ENCODE results near the gene DHRS12. TPM values are rescaled to one million over a fixed set of nuclear protein-coding genes. Genes with fewer than 3 reads are reported as not detected.

The DHRS12 gene, protein sequence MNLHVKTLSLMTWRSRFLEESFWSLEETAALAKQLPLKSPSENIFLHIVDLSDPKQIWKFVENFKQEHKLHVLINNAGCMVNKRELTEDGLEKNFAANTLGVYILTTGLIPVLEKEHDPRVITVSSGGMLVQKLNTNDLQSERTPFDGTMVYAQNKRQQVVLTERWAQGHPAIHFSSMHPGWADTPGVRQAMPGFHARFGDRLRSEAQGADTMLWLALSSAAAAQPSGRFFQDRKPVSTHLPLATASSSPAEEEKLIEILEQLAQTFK
- 3.3 and 3.5 TPM in 2 replicates for total RNA-seq

DNA sequence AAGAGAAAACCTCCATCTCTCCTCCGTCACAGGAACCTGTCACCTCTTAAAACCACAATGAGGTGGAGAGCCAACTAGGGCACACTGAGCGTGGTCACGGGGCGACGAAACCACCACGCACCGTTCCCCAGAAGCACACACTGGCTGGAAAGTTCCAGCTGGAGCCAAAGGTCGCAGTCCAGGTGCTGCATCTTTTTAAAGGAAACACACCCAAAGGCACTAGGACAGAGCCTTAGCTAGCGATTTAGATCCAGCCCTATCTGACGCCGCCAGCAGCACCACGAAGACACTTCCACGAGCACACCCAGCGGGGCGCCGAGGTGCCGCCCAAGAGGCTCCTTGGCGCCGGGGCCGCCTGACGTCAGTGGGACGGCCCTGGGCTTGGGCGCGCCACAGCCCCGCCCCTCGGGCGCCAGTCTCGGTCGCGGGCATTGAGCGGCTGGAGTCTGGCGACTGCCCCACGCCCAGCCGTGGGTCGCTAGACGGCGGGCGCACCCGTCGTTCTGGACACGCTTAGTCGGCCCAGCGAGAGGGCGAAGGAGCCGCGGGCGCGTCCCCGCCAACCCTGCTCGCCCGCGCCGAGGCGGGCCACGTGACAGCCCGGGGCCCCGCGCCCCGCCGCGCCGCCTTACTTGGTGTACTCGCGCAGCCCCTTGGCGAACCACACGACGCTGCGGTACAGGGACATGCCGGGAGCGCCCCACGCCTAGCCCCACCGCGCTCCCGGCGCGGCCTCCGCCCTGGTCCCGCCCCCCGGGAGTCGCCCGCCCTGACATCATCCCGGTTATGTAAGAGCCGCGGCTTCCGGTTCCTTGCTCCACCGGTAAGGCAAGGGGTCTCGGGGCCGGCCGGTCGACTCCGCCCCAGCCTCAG, at the start of gene DHRS12:
Gene DHRS12, minus strand, starts transcription at position 742 of the 873 bp plus-strand sequence. CDS start 4,504 bp downstream, outside the sequence.
- peak within 1 kb of the TSS; percentile 99 for H3K27ac Mint-ChIP-seq
- H3K4me1 Mint-ChIP-seq (ENCODE audit: low read depth): peaks cover 49% of the 10 kb centered on the region
- no peaks in the 10 kb centered on the region for H3K9me3 Mint-ChIP-seq
- peaks cover 7% of the 10 kb centered on the region for H3K36me3 Mint-ChIP-seq (ENCODE audit: low read depth)
- peak within 1 kb of the TSS; percentile 90 for H3K4me3 Mint-ChIP-seq
- DNase-seq (ENCODE audit: low spot score): peak; percentile 79
- intact Hi-C loops (cut with micrococcal nuclease): loop anchor here (1.0 to 10.0 kb wide), 15 partner anchors 16 to 1439 kb away; partner anchors contain the start of genes ALG11, CKAP2, INTS6 and NEK5
- H3K27me3 Mint-ChIP-seq (ENCODE audit: insufficient read depth): no peaks in the 10 kb centered on the region

DNA sequence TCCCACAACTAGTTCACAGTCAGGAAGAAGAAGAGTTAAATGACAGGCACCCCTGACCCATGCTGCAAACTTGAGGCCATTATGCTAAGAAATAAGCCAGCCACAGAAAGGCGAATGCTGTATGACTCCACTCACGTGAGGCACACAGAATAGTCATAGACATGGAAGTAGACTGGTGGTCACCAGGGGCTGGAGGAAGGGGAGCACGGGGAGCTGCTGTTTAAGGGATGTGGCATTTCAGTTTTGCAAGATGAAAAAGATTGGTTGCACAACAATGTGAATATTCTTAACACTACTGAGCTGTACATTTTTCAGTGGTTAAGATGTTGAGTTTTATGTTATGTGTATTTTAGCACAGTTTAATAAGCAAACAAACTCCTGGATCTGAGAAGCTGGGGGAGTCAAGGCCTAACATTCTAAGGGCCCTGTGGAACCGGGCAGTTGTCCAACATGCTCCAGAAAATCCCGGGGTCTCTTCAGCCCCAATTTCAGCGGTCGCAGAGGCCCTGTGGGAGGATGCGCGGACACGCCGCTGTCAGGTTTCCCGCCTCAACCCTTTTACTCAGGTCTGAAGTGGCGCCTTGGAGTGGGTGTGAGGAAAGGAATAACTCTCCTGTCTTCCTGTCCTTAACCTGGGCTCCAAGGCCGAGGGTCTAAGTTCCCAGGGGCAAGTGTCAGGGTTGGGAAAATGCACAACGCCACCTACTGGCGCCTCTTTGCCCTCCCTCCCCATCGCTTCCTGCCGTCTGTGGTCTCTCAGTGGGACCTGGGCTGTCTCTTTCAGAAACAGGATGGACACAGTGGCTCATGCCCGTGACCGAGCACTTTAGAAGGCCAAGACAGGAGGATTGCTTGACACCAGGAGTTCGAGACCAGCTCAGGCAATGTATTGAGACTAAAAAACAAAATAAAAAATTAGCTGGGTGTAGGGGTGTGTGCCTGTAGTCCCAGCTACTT, 45.5 kb upstream of the DHRS12 start:
- peaks cover 10% of the 10 kb centered on the region for H3K4me1 Mint-ChIP-seq (ENCODE audit: low read depth)
- H3K27ac Mint-ChIP-seq: peak overlapping the region; percentile 40
- H3K9me3 Mint-ChIP-seq: no peaks in the 10 kb centered on the region
- H3K27me3 Mint-ChIP-seq (ENCODE audit: insufficient read depth): peaks cover 14% of the 10 kb centered on the region
- peak; percentile 17 for DNase-seq (ENCODE audit: low spot score)
- no peak overlapping the region for H3K4me3 Mint-ChIP-seq
- H3K36me3 Mint-ChIP-seq (ENCODE audit: low read depth): no peaks in the 10 kb centered on the region
- intact Hi-C loops (cut with micrococcal nuclease): loop anchor here (1.0 to 5.0 kb wide), 3 partner anchors 34 to 278 kb away; partner anchors contain the start of genes DHRS12 and NEK5

DNA sequence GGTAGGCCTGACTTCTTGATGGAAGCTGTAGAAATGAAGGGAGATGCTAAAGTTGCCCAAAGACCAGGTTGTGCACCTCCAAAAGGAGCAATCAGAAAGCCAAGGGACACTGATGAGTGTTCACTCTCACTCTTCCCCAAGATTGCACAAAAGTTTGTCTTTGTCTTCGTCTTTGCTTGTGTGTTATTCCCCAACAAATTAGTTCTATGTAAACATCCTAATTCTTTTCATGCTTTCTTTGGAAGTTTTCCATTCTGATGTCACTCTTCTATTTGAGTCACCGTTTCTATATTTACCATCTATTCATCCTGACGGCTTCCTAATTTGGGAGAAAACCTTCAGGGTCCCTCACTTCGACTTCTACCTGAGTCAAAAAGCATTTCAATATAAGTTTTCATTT, 44.7 kb upstream of the DHRS12 start:
- intact Hi-C loops (cut with micrococcal nuclease): loop anchor here (1.0 to 5.0 kb wide), 3 partner anchors 33 to 279 kb away; partner anchors contain the start of genes DHRS12 and NEK5
- Mint-ChIP-seq H3K4me1 (ENCODE audit: low read depth) (peaks cover 12% of the 10 kb centered on the region), H3K27ac (no peak overlapping the region), H3K9me3 (no peaks in the 10 kb centered on the region), H3K36me3 (ENCODE audit: low read depth) (no peaks in the 10 kb centered on the region), H3K4me3 (no peak overlapping the region), H3K27me3 (ENCODE audit: insufficient read depth) (peaks cover 15% of the 10 kb centered on the region)
- DNase-seq (ENCODE audit: low spot score): no peak

DNA sequence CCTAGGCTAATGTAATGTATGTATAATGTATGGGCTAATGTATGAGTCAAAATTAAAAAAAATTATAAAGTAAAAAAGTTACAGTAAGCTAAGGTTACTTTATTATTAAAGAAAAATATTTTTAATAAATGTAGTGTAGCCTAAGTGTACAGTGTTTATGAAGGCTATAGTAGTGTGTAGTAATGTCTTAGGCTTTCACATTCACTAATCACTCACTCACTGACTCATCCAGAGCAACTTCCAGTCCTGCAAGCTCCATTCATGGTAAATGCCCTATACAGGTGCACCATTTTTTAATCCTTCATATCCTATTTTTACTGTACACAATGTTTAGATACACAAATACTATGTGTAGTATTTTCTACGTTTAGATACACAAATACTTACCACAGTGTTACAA, 42.8 kb upstream of the DHRS12 start:
- DNase-seq (ENCODE audit: low spot score): no peak
- Mint-ChIP-seq H3K36me3 (ENCODE audit: low read depth) (no peaks in the 10 kb centered on the region), H3K9me3 (no peaks in the 10 kb centered on the region), H3K27ac (no peak overlapping the region), H3K27me3 (ENCODE audit: insufficient read depth) (peaks cover 13% of the 10 kb centered on the region), H3K4me3 (no peak overlapping the region), H3K4me1 (ENCODE audit: low read depth) (peaks cover 12% of the 10 kb centered on the region)
- intact Hi-C loops (cut with micrococcal nuclease): loop anchor here (5.0 kb wide), 2 partner anchors 44 to 281 kb away; partner anchors contain the start of genes DHRS12 and NEK5

DNA sequence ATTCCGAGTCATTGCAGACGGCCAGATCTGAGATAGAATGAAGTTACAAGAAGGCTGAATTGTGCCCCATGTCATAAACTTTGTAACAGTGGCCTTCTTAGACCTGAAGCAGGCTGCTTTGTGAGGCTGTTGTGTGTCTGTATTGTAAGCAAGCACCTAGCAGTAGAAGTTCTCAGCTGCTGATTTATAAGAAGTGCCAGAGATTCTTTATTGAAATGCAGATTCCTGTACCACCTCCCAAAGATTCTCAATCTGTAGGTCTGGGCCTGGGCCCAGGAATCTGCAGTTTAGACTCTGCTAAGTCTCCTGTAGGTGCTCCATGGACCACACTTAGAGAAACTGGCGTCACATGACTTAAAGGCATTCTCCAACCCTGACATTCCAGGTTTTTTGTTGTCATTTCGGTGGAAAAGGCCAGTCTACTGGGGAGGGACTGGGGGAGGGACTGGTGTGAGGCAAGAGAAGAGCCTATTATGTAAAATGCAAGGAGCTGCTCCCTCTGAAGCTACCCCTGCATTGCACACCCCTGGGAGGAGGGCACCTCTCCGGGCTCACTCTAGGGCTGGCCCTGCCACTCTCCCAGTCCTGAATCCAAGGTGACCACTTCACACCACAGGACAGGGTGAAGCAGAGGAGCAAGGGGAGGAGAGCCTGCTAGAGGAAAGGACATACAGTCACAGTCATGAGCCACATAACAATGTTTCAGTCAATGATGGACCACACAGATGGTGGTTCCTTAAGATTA, 41.8 kb upstream of the DHRS12 start:
- Mint-ChIP-seq H3K36me3 (ENCODE audit: low read depth) (no peaks in the 10 kb centered on the region), H3K4me1 (ENCODE audit: low read depth) (peaks cover 12% of the 10 kb centered on the region), H3K27me3 (ENCODE audit: insufficient read depth) (peaks cover 12% of the 10 kb centered on the region), H3K4me3 (no peak overlapping the region), H3K27ac (no peak overlapping the region), H3K9me3 (no peaks in the 10 kb centered on the region)
- intact Hi-C loops (cut with micrococcal nuclease): loop anchor here (1.0 to 5.0 kb wide), 3 partner anchors 30 to 282 kb away; partner anchors contain the start of genes DHRS12 and NEK5
- no peak for DNase-seq (ENCODE audit: low spot score)

DNA sequence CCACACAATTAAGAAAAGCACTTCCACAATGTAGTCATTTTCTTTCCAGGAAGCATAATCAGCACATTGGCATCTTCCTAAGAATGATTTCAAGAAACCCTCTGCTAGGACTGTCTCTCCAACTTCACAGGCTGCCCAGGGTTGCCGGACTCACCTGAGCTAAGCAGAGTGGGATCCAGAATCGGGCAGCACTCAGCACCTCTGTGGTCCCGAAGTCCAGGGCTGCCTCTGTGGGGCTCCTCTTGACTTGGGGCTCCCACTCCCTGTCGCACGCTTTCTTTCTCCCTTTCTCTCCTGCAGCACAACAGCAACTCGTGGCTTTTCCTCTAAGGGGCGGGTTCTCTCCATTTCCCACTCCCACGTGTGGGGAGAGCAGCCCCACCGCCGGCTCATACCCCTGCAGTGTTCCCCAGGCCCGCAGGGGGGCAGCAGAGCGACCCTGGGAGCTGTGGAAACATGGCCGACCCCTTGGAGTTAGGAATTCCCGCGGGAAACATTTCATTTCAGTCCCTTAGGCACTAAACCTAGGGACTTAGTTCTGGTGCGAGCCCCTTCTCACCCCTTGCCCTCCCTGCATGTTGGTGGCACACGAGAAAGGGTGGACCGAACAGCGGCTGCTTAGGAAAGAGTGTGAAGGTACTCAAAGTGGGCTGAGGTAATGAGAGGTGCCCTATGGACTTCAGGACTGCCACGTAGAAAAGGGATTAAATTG, 41.1 kb upstream of the DHRS12 start, which contains the start of gene TMEM272:
Gene TMEM272, minus strand, starts transcription at position 316 of the 712 bp plus-strand sequence. CDS start 6,647 bp downstream, outside the sequence.
- H3K9me3 Mint-ChIP-seq: no peaks in the 10 kb centered on the region
- peaks cover 12% of the 10 kb centered on the region for H3K27me3 Mint-ChIP-seq (ENCODE audit: insufficient read depth)
- H3K27ac Mint-ChIP-seq: peak within 1 kb of the TSS; percentile 70
- intact Hi-C loops (cut with micrococcal nuclease): loop anchor here (1.0 to 5.0 kb wide), 3 partner anchors 30 to 282 kb away; partner anchors contain the start of genes DHRS12 and NEK5
- H3K4me1 Mint-ChIP-seq (ENCODE audit: low read depth): peaks cover 12% of the 10 kb centered on the region
- no peaks in the 10 kb centered on the region for H3K36me3 Mint-ChIP-seq (ENCODE audit: low read depth)
- peak; percentile 28 for DNase-seq (ENCODE audit: low spot score)
- peak within 1 kb of the TSS; percentile 45 for H3K4me3 Mint-ChIP-seq

DNA sequence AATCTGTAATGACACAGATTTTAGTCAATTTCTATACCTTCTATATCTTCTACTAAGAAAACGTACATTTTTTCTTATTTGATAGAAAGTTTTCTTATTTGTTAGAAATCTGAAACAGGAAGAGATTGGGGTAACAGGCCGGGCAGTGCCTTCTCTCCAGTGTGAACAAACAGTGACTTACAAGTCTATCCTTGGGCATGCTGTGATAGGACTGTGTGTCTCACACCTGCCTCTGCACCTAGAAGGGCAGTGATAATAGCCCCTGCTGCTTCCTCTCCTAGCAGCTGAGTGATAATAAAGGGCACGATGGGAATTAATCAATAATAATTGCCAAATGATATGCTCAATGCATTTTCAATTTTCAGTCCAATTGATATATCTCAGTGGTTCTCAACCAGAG, 39.6 kb upstream of the DHRS12 start:
- Mint-ChIP-seq H3K27ac (no peak overlapping the region), H3K27me3 (ENCODE audit: insufficient read depth) (peaks cover 12% of the 10 kb centered on the region)

DNA sequence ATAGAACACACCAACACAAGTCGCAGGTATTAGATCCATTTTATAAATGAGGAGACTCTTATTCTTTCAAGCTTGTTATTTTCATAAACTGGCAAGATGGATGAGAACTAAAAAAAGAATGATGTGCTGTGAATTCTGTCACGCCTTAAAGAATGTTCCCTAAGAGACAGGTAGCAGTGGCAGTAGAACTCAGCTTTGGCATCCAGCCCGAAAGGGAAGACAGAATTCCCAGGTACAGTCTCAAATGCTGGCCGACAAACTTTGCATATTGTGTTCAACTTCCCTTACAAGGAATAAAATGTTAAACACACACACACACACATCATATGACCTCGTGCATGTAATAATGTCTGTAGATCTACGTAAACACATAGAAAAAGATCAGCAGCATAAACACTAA, 37.8 kb upstream of the DHRS12 start:
- no peak for DNase-seq (ENCODE audit: low spot score)
- peaks cover 31% of the 10 kb centered on the region for H3K4me1 Mint-ChIP-seq (ENCODE audit: low read depth)
- H3K9me3 Mint-ChIP-seq: no peaks in the 10 kb centered on the region
- peaks cover 12% of the 10 kb centered on the region for H3K27me3 Mint-ChIP-seq (ENCODE audit: insufficient read depth)
- H3K27ac Mint-ChIP-seq: no peak overlapping the region
- intact Hi-C loops (cut with micrococcal nuclease): no loop called here
- H3K36me3 Mint-ChIP-seq (ENCODE audit: low read depth): no peaks in the 10 kb centered on the region
- no peak overlapping the region for H3K4me3 Mint-ChIP-seq

More for the DNA sequence above, 39.6 kb upstream of the DHRS12 start:
- Mint-ChIP-seq H3K36me3 (ENCODE audit: low read depth) (no peaks in the 10 kb centered on the region), H3K9me3 (no peaks in the 10 kb centered on the region), H3K4me1 (ENCODE audit: low read depth) (peaks cover 13% of the 10 kb centered on the region), H3K4me3 (no peak overlapping the region)
- intact Hi-C loops (cut with micrococcal nuclease): no loop called here
- no peak for DNase-seq (ENCODE audit: low spot score)

DNA sequence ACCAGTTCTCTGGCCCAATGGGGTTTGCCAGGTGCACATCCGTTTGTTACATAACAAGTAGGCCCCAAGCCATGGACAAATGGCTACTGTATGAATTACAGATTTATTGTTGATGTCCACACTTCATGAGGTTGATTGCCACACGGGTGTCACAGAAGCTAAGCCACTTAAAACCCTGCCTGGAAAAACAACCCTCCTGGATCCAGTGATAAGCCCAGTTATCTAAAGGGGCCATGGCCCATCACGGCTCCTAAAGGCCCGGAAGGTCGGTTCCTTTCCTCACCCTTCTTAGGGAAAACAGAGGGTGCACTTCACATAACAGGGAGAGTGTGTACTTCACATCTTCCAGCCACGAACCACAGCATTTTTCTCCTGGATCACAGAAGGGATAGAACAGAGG, 37.0 kb upstream of the DHRS12 start:
- Mint-ChIP-seq H3K4me1 (ENCODE audit: low read depth) (peaks cover 36% of the 10 kb centered on the region), H3K36me3 (ENCODE audit: low read depth) (no peaks in the 10 kb centered on the region), H3K4me3 (no peak overlapping the region), H3K27me3 (ENCODE audit: insufficient read depth) (peaks cover 12% of the 10 kb centered on the region), H3K9me3 (no peaks in the 10 kb centered on the region), H3K27ac (no peak overlapping the region)
- intact Hi-C loops (cut with micrococcal nuclease): no loop called here
- DNase-seq (ENCODE audit: low spot score): no peak

DNA sequence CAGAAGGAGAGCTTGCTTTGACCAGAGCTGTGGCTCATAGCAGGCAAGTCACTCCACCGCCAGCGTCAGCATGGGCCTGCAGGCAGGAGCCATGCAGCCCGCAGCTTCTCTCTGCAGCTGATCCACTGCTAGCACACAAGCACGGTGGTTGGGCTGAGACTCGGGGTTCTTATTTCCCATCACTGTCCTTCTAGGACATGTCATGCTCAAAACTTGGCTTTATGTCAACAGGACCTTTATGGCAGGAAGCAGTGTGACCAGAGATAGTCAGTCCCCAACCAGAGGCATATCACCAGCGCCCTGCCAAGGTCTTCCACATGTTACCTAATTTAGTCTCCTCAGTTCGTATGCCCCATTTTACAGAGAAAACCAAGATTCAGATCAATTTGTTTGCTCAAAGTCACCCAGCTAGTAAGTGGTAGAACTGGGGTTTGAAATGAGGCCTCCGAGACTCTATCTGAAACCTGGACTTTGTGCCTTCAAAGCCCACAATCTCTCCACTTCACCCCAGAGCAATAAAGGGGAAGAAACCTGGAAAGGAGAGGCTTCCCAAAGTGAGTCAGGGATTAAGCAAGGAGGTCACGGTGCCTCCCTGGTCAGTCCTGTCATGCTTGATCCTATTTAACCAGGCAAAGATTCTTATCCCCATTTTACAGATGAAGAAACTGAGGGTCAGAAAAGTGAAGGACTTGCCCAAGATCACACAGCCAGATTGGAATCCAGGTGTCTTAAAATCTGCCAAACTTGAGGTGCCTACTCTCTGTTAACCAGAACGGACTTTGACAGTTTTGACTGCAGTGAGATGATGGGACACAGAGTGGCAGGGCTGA, 36.0 kb upstream of the DHRS12 start:
- intact Hi-C loops (cut with micrococcal nuclease): no loop called here
- no peaks in the 10 kb centered on the region for H3K36me3 Mint-ChIP-seq (ENCODE audit: low read depth)

More for the DNA sequence above, 36.0 kb upstream of the DHRS12 start:
- H3K4me1 Mint-ChIP-seq (ENCODE audit: low read depth): peaks cover 31% of the 10 kb centered on the region
- peaks cover 11% of the 10 kb centered on the region for H3K27me3 Mint-ChIP-seq (ENCODE audit: insufficient read depth)
- no peaks in the 10 kb centered on the region for H3K9me3 Mint-ChIP-seq
- H3K4me3 Mint-ChIP-seq: no peak overlapping the region
- no peak for DNase-seq (ENCODE audit: low spot score)
- no peak overlapping the region for H3K27ac Mint-ChIP-seq
